Vagina (tissue), 2 donors: ENCODE data around the gene TTC9C. TPM values are rescaled to one million over a fixed set of nuclear protein-coding genes. Genes with fewer than 3 reads are reported as not detected.
"Not testable (repeated sequence)": the region's sequence is repeated elsewhere in the genome, so short reads cannot be mapped to it uniquely, and the experiment has no call there.

Experiments used
- DNase-seq, 2 donors: peaks; one replicate each; pipeline ENCODE4 v3.0.0-alpha.2; 2017; ENCODE audit errors: extremely low spot score in 2 of 2
- H3K27ac ChIP-seq: fragments of 200-600 bp; sonication (generic); one replicate; pipeline ENCODE4 v1.5.1; 2019
- H3K27me3 ChIP-seq: fragments of 200-600 bp; sonication (generic); one replicate; pipeline ENCODE4 v1.5.1; 2019
- H3K36me3 ChIP-seq, 2 donors: fragments of 200-600 bp; sonication (generic); one replicate each; pipeline ENCODE4 v1.5.1; 2017 to 2019
- H3K4me1 ChIP-seq: fragments of 200-600 bp; sonication (generic); one replicate; pipeline ENCODE4 v1.5.1; 2019
- H3K4me3 ChIP-seq, 2 donors: fragments of 200-600 bp; sonication (generic); 1 replicate in 1 of 2; 2 replicates in 1 of 2; pipeline ENCODE4 v1.5.1; 2016 to 2019
- H3K9me3 ChIP-seq: fragments of 200-600 bp; sonication (generic); one replicate; pipeline ENCODE4 v1.5.1; 2019
- POLR2A ChIP-seq, 2 donors: fragments of 450-650 bp; IDR thresholded peaks; one replicate each; pipeline ENCODE4 v1.6.1; 2017; ENCODE audit warnings: antibody characterized with exemption in 2 of 2, mild to moderate bottlenecking in 2 of 2, moderate library complexity in 2 of 2
- POLR2AphosphoS5 ChIP-seq, 2 donors: sonication (generic); formaldehyde crosslinking; IDR thresholded peaks; one replicate each; pipeline ENCODE4 v1.9.0; 2017; ENCODE audit warnings: antibody characterized with exemption in 2 of 2, mild to moderate bottlenecking in 2 of 2, low read depth in 1 of 2; ENCODE audit not compliant: insufficient read depth in 1 of 2
- intact Hi-C: fragments of 100-400 bp; cut with DNase I; formaldehyde crosslinking; loops from one replicate; pipeline ENCODE4 v1.15.1; 2023
- total RNA-seq: library from RNA; depleted of rRNA; stranded (reverse); fragments of >200 nt; gene quantifications from one replicate; pipeline ENCODE4 v1.2.3, GENCODE V29; 2016
- TF ChIP-seq, protein P1 (sequence below), 3 experiments: fragments of 450-650 bp in 2 of 3; fragments of 200-600 bp in 1 of 3; sonication (generic) in 1 of 3; IDR thresholded peaks; one replicate each; pipeline ENCODE4 v1.5.1; 2017 to 2019; ENCODE audit warnings: antibody characterized with exemption in 3 of 3, mild to moderate bottlenecking in 2 of 3, moderate library complexity in 2 of 3

TTC9C gene
- total RNA-seq, 1 donor from 2014 or later, result 18.7 TPM

- intact Hi-C loops, result loop anchor here (5.0 kb wide), 1 partner anchor 44 kb away; the partner anchor contains the start of gene TAF6L
- H3K4me3 ChIP-seq, result peak overlapping the region; percentile 71 to 90
- peaks cover 58% of the 10 kb centered on the region for H3K4me1 ChIP-seq
- H3K36me3 ChIP-seq, result peaks cover 0 to 18% of the 10 kb centered on the region in 2 donors
- TF ChIP-seq POLR2A (IDR thresholded peaks at IDR 0.05) (no peak), POLR2AphosphoS5 (IDR thresholded peaks at IDR 0.05; ENCODE audit: insufficient read depth in 1 of 2, low read depth in 1 of 2) (no peak)
- TF ChIP-seq, protein P1, sequence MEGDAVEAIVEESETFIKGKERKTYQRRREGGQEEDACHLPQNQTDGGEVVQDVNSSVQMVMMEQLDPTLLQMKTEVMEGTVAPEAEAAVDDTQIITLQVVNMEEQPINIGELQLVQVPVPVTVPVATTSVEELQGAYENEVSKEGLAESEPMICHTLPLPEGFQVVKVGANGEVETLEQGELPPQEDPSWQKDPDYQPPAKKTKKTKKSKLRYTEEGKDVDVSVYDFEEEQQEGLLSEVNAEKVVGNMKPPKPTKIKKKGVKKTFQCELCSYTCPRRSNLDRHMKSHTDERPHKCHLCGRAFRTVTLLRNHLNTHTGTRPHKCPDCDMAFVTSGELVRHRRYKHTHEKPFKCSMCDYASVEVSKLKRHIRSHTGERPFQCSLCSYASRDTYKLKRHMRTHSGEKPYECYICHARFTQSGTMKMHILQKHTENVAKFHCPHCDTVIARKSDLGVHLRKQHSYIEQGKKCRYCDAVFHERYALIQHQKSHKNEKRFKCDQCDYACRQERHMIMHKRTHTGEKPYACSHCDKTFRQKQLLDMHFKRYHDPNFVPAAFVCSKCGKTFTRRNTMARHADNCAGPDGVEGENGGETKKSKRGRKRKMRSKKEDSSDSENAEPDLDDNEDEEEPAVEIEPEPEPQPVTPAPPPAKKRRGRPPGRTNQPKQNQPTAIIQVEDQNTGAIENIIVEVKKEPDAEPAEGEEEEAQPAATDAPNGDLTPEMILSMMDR (IDR thresholded peaks at IDR 0.05), result no peak
- no peak for DNase-seq
- no peaks in the 10 kb centered on the region for H3K9me3 ChIP-seq
- H3K27ac ChIP-seq, result peak overlapping the region; percentile 93
- H3K27me3 ChIP-seq, result no peaks in the 10 kb centered on the region
Measured at GRCh38 chr11:62727872-62728170, 465 bp upstream of the TTC9C start.

DNA sequence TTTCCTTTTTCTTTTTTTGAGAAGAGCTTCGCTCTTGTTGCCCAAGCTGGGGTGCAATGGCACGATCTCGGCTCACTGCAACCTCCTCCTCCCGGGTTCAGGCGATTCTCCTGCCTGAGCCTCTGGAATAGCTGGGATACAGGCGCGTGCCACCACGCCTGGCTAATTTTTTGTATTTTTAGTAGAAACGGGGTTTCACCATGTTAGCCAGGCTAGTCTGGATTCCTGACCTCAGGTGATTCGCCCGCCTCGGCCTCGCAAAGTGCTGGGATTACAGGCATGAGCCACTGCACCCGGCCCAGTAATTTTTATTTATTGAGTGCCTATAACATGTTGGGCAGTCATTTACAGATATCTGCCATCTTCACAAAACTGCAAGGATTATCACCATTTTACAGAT is 1.8 kb downstream of the TTC9C start:
- H3K4me1 ChIP-seq, result peaks cover 42% of the 10 kb centered on the region
- intact Hi-C loops, H3K27me3 ChIP-seq, H3K27ac ChIP-seq, H3K9me3 ChIP-seq, DNase-seq: not testable (repeated sequence)
- H3K36me3 ChIP-seq, result peaks cover 0 to 26% of the 10 kb centered on the region in 2 donors
- peak overlapping the region in 1 of 2 donors; percentile 71 for H3K4me3 ChIP-seq

GRCh38 chr11:62732830-62733229 is 4.5 kb downstream of the TTC9C start:
- H3K4me1 ChIP-seq, result peaks cover 29% of the 10 kb centered on the region
- H3K27ac ChIP-seq, result no peak overlapping the region
- H3K4me3 ChIP-seq, result no peak overlapping the region
- TF ChIP-seq, protein P1 (IDR thresholded peaks at IDR 0.05), result no peak
- TF ChIP-seq POLR2AphosphoS5 (IDR thresholded peaks at IDR 0.05; ENCODE audit: insufficient read depth in 1 of 2, low read depth in 1 of 2), result no peak
- no peaks in the 10 kb centered on the region for H3K27me3 ChIP-seq
- intact Hi-C loops, result no loop called here
- H3K9me3 ChIP-seq, result no peaks in the 10 kb centered on the region
- no peak for DNase-seq
- H3K36me3 ChIP-seq, result peaks cover 0 to 47% of the 10 kb centered on the region in 2 donors

GRCh38 chr11:62737196-62737595 is 8.9 kb downstream of the TTC9C start:
- Histone ChIP-seq H3K27me3 (no peaks in the 10 kb centered on the region), H3K9me3 (no peaks in the 10 kb centered on the region), H3K36me3 (peaks cover 0 to 71% of the 10 kb centered on the region in 2 donors), H3K27ac (no peak overlapping the region), H3K4me1 (peaks cover 6% of the 10 kb centered on the region), H3K4me3 (no peak overlapping the region)
- no peak for DNase-seq
- intact Hi-C loops, result no loop called here
- TF ChIP-seq POLR2A (IDR thresholded peaks at IDR 0.05) (no peak), POLR2AphosphoS5 (IDR thresholded peaks at IDR 0.05; ENCODE audit: insufficient read depth in 1 of 2, low read depth in 1 of 2) (no peak)
- TF ChIP-seq, protein P1 (IDR thresholded peaks at IDR 0.05), result no peak

- Histone ChIP-seq H3K27me3 (no peaks in the 10 kb centered on the region), H3K4me3 (no peak overlapping the region), H3K9me3 (no peaks in the 10 kb centered on the region), H3K27ac (no peak overlapping the region), H3K4me1 (peaks cover 3% of the 10 kb centered on the region), H3K36me3 (peaks cover 0 to 8% of the 10 kb centered on the region in 2 donors)
- DNase-seq, result no peak
- no peak for TF ChIP-seq POLR2A (IDR thresholded peaks at IDR 0.05)
- TF ChIP-seq, protein P1 (IDR thresholded peaks at IDR 0.05), result no peak
- TF ChIP-seq POLR2AphosphoS5 (IDR thresholded peaks at IDR 0.05; ENCODE audit: insufficient read depth in 1 of 2, low read depth in 1 of 2), result no peak
- intact Hi-C loops, result no loop called here
Measured at GRCh38 chr11:62747475-62748160, 19.3 kb downstream of the TTC9C start.

DNA sequence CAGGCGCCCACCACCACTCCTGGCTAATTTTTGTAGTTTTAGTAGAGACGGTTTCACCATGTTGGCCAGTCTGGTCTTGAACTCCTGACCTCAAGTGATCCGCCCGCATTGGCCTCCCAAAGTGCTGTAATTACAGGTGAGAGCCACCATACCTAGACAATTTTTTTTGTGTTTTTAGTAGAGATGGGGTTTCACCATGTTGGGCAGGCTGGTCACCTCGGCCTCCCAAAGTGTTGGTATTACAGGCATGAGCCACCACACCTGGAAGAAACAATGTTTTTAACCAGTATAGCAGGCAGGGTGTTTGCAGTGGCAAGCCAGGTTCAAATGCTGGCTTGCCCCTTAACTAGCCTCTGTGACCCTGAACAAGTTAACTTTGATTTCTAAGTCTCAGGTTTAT is 21.6 kb downstream of the TTC9C start:
- DNase-seq, H3K4me3 ChIP-seq, H3K27me3 ChIP-seq, H3K9me3 ChIP-seq, intact Hi-C loops, H3K27ac ChIP-seq: not testable (repeated sequence)
- Histone ChIP-seq H3K4me1 (peaks cover 19% of the 10 kb centered on the region), H3K36me3 (peaks cover 0 to 11% of the 10 kb centered on the region in 2 donors)
